Midbrain (tissue), 1 donor: ENCODE data around the gene RAB40C.
"Not testable (repeated sequence)": the region's sequence is repeated elsewhere in the genome, so short reads cannot be mapped to it uniquely, and the experiment has no call there.

Experiments
- DNase-seq: peaks from one replicate; lab custom pipeline; 2025; lab: John Stamatoyannopoulos, UW

RAB40C gene

GRCh38 chr16:590815-591200 is 942 bp downstream of the RAB40C start:
- DNase-seq, result no peak

GRCh38 chr16:591231-591630 is 1.4 kb downstream of the RAB40C start:
- DNase-seq, result no peak

- no peak for DNase-seq
Measured at GRCh38 chr16:591892-592517, 2.1 kb downstream of the RAB40C start.

- peak; percentile 56 for DNase-seq
Measured at GRCh38 chr16:592518-593306, 2.8 kb downstream of the RAB40C start.

GRCh38 chr16:593406-593805 is 3.5 kb downstream of the RAB40C start:
- no peak for DNase-seq

- DNase-seq, result no peak
Measured at GRCh38 chr16:593807-594206, 3.9 kb downstream of the RAB40C start.

- DNase-seq, result no peak
Measured at GRCh38 chr16:595094-595528, 5.2 kb downstream of the RAB40C start.

- DNase-seq, result no peak
Measured at GRCh38 chr16:595942-596735, 6.3 kb downstream of the RAB40C start.

- DNase-seq, result no peak
Measured at GRCh38 chr16:596736-597060, 6.8 kb downstream of the RAB40C start.

GRCh38 chr16:597655-598054 is 7.8 kb downstream of the RAB40C start:
- not testable (repeated sequence) for DNase-seq

- no peak for DNase-seq
Measured at GRCh38 chr16:598823-599739, 9.2 kb downstream of the RAB40C start.

GRCh38 chr16:600781-601180 is 10.9 kb downstream of the RAB40C start:
- DNase-seq, result no peak

- DNase-seq, result no peak
Measured at GRCh38 chr16:603933-604332, 14.1 kb downstream of the RAB40C start.

- no peak for DNase-seq
Measured at GRCh38 chr16:606656-607307, 16.9 kb downstream of the RAB40C start.

- DNase-seq, result no peak
Measured at GRCh38 chr16:608019-608418, 18.2 kb downstream of the RAB40C start.

- no peak for DNase-seq
Measured at GRCh38 chr16:609316-609715, 19.4 kb downstream of the RAB40C start.

GRCh38 chr16:609984-610383 is 20.1 kb downstream of the RAB40C start:
- no peak for DNase-seq

GRCh38 chr16:610513-611381 is 20.9 kb downstream of the RAB40C start:
- DNase-seq, result peak; percentile 65

GRCh38 chr16:615122-615521 is 25.3 kb downstream of the RAB40C start:
- DNase-seq, result no peak
